NCI-H2107 treated with DMSO at 0.1 percent for 48 hours (cell line): ENCODE measurements around the gene MAP3K20.
"Not testable (repeated sequence)": the region's sequence is repeated elsewhere in the genome, so short reads cannot be mapped to it uniquely, and the experiment has no call there.

Experiments used
- DNase-seq: peaks from one replicate; lab custom pipeline; 2025; ENCODE audit not compliant: unreplicated experiment; lab: John Stamatoyannopoulos, UW

MAP3K20 gene

DNA sequence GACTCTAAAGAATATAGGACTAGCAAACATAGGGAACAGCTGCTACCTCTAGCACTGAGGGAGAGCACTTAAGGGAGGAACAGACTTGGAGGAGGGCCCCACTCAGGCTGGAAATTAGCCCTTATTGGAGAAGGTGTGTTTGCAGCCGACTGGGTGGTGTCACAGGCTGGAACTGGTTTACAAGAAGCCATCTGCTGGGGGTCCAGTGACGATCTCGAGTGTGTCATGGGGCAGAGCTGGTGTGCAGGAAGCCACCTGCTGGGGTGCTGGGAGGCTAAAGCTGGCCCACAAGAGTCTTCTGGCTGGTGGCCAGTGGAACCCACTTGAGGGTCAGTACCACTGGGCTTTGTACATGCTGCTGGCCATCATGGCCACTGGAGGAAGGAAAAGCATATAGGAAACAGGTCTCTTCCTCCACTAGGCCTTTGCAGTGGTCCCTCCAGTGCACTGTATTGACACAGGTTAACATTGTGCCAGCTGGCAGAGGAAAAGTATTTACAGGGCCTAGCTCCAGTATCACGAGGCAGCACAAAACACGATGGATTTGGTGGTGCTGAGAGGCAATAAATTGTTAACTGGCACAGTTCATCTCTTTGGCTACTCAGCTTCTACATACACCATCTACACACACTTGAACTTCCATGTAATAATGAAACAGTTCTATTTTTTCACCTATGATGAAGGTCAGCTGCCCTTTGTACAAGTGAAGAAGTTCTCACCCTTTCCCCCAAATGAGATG lies 43.6 kb downstream of the MAP3K20 start:
- DNase-seq, result no peak

DNA sequence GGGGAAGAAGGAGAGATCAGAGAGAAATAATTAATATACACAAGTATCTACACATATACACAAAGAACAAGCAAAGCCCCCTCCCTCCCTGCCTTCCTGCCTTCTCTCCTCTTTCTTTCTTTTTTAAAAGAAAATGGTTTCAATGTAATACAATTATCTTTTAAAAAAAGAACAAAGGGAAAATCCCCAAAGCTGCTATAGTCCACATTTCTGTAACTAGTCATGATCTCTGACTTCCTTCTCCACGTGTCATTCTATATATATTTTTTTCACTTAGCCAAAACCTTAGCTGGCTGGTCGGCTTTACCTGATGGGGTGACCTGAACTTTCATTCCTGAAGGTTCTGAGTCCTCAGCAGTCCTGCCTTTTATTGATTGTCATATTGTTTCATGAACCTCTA lies 44.3 kb downstream of the MAP3K20 start:
- DNase-seq, result no peak

GRCh38 chr2:173122936-173123335 lies 47.3 kb downstream of the MAP3K20 start:
- no peak for DNase-seq

GRCh38 chr2:173124441-173124840 lies 48.8 kb downstream of the MAP3K20 start:
- no peak for DNase-seq

DNA sequence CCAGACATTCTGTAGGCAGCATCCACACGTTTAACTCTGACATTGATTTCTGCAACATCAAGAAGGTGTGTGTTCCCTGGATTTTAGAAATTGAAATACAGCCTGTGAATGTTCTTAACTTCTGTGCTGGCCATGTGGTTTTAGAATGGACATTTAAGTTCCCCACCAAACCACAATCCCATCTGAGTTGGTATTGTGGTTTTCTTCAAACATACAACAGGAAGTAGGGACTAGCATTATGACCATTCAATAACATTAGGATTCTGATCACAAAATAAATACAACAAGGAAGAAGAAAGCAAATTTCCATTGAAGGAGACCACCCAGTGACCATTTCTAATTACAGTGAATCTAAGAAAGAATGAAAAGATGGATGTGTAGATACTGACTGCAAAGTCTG lies 51.2 kb downstream of the MAP3K20 start:
- DNase-seq, result no peak

- not testable (repeated sequence) for DNase-seq
These were observed 52.5 kb downstream of the MAP3K20 start for GRCh38 chr2:173128132-173128531.

DNA sequence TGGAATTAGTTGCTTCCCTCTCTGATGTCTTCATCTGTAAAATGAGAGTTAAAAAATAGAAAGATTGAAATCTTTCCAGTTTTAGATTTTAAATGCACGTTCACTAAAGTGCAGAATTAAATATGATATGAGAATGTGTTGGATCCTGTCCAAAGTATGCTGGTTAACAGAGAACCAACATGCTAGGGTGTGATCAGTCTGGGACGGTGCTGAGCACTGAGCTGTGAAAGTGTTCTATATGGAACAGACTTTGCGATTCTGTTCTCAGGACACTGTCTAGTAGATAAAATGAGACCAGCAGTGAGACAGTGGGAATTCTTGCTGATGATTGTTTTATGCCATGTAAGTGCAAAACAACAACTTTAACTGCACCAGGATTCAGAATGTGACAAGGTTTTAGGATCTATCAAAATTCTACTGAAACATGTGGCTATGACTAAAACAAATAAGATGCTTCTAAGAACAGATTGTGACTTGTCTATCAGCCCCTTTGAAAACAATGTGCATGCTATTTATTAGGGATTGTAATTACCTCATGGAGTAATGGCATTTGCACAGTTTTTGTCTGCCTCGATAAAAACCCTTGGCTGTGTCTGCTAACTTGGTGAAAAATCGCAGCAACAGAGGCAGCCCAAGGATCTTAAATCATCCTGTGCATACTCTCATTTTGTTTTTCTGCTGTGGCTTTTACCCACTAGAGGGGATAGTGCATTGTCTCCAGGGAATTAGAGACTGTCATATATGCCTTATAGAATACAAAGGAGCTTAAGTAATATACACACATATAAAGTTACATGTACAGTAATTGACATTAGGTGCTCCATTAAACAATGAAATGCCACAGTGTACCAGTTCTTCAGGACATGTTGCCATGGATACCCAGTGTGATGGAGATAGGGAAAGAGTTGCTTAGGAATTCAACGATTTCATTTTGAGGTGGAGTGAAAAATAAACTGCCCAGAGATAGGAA lies 55.1 kb downstream of the MAP3K20 start:
- peak; percentile 47 for DNase-seq

GRCh38 chr2:173132531-173132930 lies 56.9 kb downstream of the MAP3K20 start:
- DNase-seq, result no peak

DNA sequence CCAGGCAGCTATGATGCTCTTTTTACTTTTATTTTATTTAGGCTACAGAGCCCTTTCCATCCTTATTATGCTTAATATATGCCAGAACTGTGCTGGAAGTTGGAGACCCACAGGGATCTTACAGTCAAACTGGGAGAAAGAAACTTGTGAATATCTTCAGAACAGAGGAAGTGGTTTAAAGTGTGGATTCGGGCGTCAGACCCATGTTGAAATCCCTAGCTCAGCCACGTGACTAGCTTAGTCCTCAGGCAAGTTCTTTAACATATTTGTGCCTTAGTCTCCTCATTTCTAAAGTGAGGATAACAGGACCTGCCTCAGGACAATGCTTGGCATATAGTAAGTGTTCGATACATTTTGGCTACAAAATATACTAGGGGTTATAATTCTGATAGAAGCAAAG lies 59.1 kb downstream of the MAP3K20 start:
- no peak for DNase-seq

- DNase-seq, result no peak
These were observed 60.4 kb downstream of the MAP3K20 start for GRCh38 chr2:173136067-173136466.

- no peak for DNase-seq
These were observed 61.0 kb downstream of the MAP3K20 start for GRCh38 chr2:173136599-173136998.

GRCh38 chr2:173137610-173138009 lies 62.0 kb downstream of the MAP3K20 start:
- no peak for DNase-seq

GRCh38 chr2:173138962-173139361 lies 63.3 kb downstream of the MAP3K20 start:
- no peak for DNase-seq

GRCh38 chr2:173141666-173142065 lies 66.0 kb downstream of the MAP3K20 start:
- no peak for DNase-seq

- no peak for DNase-seq
These were observed 69.8 kb downstream of the MAP3K20 start for GRCh38 chr2:173145454-173145853.

DNA sequence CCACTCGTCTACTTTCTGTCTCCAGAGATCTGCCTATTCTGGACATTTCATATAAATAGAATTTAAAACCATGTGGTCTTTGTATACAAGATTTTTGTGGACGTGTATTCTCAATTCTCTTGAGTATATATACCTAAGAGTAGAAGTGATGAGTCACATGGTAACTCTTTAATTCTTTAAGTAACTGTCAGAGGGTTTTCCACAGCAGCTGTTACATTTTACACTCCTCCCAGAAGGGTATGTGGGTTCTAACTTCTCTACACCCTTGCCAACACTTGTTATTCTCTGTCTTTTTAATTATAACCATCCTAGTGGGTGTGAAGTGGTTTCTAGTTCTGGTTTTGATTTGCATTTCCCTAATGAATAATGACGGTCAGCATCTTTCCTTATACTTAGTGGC lies 70.9 kb downstream of the MAP3K20 start:
- DNase-seq, result no peak

DNA sequence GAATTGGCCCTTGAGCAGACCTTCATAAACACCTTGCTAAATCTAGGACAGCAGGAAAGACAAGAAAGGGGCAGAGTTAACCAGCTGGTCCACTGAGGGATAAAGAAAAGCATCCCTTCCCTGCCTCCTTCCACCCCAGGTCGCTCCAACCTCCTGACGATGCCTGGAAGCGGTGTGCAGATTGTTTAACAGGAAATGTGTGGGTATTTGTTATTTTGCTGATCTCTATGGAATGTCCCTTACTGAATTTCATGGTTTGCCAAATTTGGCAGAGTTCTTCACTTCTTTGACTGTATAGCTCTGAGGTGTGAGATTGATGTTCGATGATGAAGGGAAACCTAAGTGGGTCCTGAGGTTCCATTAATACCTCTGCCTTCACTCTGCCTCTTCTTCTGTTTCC lies 72.9 kb downstream of the MAP3K20 start:
- DNase-seq, result no peak

DNA sequence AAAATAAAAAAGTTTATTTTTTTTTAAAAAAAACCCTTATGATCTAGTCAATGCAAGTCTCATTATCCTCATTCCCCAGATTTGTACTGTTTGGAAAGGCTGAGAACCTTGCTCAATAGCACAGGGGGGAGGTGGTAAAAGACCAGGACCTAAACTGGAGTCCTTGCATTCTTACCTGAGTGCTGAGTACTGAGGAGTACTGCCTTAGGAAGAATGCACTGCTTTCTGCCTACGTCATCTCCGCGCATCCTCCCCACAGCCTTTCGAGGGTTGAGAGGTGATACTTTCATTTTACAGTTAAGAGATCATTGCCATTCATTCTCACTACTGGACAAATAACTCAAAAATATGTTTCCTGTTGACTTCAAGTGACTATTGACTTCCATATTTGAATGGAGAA lies 73.8 kb downstream of the MAP3K20 start:
- no peak for DNase-seq

DNA sequence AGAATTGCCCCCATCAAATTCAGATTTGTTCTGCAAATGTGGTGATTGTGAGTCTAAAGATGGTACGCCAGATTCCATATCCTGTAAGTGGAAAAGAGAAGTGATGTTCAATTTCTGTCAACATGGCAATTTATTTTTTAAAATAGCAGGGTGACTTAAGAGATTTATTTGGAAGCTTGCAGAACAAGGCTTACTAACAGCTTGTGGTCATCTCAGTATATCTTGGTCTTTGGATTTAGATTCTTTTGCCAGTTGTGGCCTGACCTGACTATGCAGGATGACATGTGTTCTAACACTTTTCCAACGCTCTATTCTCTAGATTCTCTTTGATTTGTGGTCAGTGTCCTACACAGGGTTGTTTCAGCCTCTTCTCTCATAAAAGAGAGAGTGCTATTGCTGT lies 74.4 kb downstream of the MAP3K20 start:
- no peak for DNase-seq

- no peak for DNase-seq
These were observed 75.3 kb downstream of the MAP3K20 start for GRCh38 chr2:173150963-173151362.

GRCh38 chr2:173151671-173152401 lies 76.2 kb downstream of the MAP3K20 start:
- no peak for DNase-seq
